Measurements from ENCODE around the gene UPF1.

Gene UPF1

GRCh38 chr19:18840288-18841267, 8.8 kb downstream of the UPF1 start:
- no peak for DNase-seq

GRCh38 chr19:18841400-18841799, 9.6 kb downstream of the UPF1 start:
- DNase-seq: no peak

GRCh38 chr19:18842166-18842565, 10.4 kb downstream of the UPF1 start:
- no peak for DNase-seq

- no peak for DNase-seq
These were observed 12.2 kb downstream of the UPF1 start for GRCh38 chr19:18843960-18844359.

GRCh38 chr19:18844806-18845329, 13.1 kb downstream of the UPF1 start:
- DNase-seq: no peak

GRCh38 chr19:18845961-18846360, 14.2 kb downstream of the UPF1 start:
- no peak for DNase-seq

- DNase-seq: peak; percentile 39
These were observed 15.2 kb downstream of the UPF1 start for GRCh38 chr19:18846862-18847548.

- no peak for DNase-seq
These were observed 16.0 kb downstream of the UPF1 start for GRCh38 chr19:18847549-18848463.

GRCh38 chr19:18848878-18849661, 17.3 kb downstream of the UPF1 start:
- DNase-seq: no peak

GRCh38 chr19:18849838-18850400, 18.2 kb downstream of the UPF1 start:
- no peak for DNase-seq

GRCh38 chr19:18850471-18851375, 19.0 kb downstream of the UPF1 start:
- DNase-seq: no peak

GRCh38 chr19:18851673-18852325, 20.0 kb downstream of the UPF1 start:
- no peak for DNase-seq

GRCh38 chr19:18852648-18853047, 20.9 kb downstream of the UPF1 start:
- DNase-seq: no peak

GRCh38 chr19:18853755-18854427, 22.1 kb downstream of the UPF1 start:
- no peak for DNase-seq

GRCh38 chr19:18854982-18855381, 23.2 kb downstream of the UPF1 start:
- DNase-seq: no peak

- DNase-seq: no peak
These were observed 24.1 kb downstream of the UPF1 start for GRCh38 chr19:18855647-18856384.

- no peak for DNase-seq
These were observed 24.8 kb downstream of the UPF1 start for GRCh38 chr19:18856385-18857126.

- DNase-seq: no peak
These were observed 25.5 kb downstream of the UPF1 start for GRCh38 chr19:18857223-18857622.
